ENCODE measurements around the gene KAZN.

The KAZN gene

DNA sequence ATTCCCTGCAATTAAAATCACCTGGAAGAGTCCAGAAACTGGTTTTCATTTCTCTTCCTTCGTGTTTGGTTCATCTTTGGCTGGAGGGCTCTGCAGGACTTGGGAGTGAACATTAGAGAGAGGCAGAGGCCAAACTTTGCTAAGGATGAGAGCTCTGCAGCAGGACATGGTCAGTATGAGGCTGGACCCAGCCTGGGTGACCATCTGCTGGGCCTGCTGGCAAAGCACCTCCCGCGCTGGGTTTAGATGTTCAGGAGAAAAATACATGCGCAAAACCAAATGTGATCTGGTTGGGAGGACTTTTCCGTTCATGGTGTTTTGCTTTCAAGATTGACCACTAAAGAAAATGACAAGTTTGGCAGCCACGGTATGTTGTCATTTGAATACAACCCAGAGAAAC is 15.9 kb downstream of the KAZN start:
- TF ChIP-seq, protein P1, sequence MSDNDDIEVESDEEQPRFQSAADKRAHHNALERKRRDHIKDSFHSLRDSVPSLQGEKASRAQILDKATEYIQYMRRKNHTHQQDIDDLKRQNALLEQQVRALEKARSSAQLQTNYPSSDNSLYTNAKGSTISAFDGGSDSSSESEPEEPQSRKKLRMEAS (IDR thresholded peaks at IDR 0.05): no peak
- TF ChIP-seq TAF1 (IDR thresholded peaks at IDR 0.05; ENCODE audit: low read depth) (no peak), TEAD4 (IDR thresholded peaks at IDR 0.05) (no peak), RAD21 (IDR thresholded peaks at IDR 0.05; ENCODE audit: low read depth) (no peak), USF1 (IDR thresholded peaks at IDR 0.05) (no peak), TCF12 (IDR thresholded peaks at IDR 0.05; ENCODE audit: low read depth) (no peak), NFIC (IDR thresholded peaks at IDR 0.05) (no peak), EP300 (IDR thresholded peaks at IDR 0.05; ENCODE audit: borderline replicate concordance) (no peak), EGR1 (IDR thresholded peaks at IDR 0.05) (no peak), FOXM1 (IDR thresholded peaks at IDR 0.05; ENCODE audit: borderline replicate concordance, low read depth) (no peak), YY1 (IDR thresholded peaks at IDR 0.05; ENCODE audit: low read depth) (no peak)

GRCh38 chr1:14615549-14616218 is 17.2 kb downstream of the KAZN start:
- TF ChIP-seq TEAD4 (IDR thresholded peaks at IDR 0.05): no peak
- TF ChIP-seq RAD21 (IDR thresholded peaks at IDR 0.05; ENCODE audit: low read depth): no peak

- TF ChIP-seq ZBTB7A (IDR thresholded peaks at IDR 0.05; ENCODE audit: low read depth): no peak
- TF ChIP-seq FOXM1 (IDR thresholded peaks at IDR 0.05; ENCODE audit: borderline replicate concordance, low read depth): no peak
- TF ChIP-seq TEAD4 (IDR thresholded peaks at IDR 0.05): no peak
- no peak for TF ChIP-seq CEBPB (IDR thresholded peaks at IDR 0.05)
- no peak for TF ChIP-seq USF1 (IDR thresholded peaks at IDR 0.05)
- TF ChIP-seq, protein P1 (IDR thresholded peaks at IDR 0.05): no peak
- no peak for TF ChIP-seq TCF12 (IDR thresholded peaks at IDR 0.05; ENCODE audit: low read depth)
- TF ChIP-seq REST (IDR thresholded peaks at IDR 0.05; ENCODE audit: low read depth): no peak
- TF ChIP-seq EGR1 (IDR thresholded peaks at IDR 0.05): no peak
These were observed 18.3 kb downstream of the KAZN start for GRCh38 chr1:14616632-14617396.

- TF ChIP-seq TAF1 (IDR thresholded peaks at IDR 0.05; ENCODE audit: low read depth): no peak
- no peak for TF ChIP-seq CREB1 (IDR thresholded peaks at IDR 0.05; ENCODE audit: low read depth)
- no peak for TF ChIP-seq RAD21 (IDR thresholded peaks at IDR 0.05; ENCODE audit: low read depth)
- TF ChIP-seq ZBTB7A (IDR thresholded peaks at IDR 0.05; ENCODE audit: low read depth): no peak
- TF ChIP-seq NFIC (IDR thresholded peaks at IDR 0.05): no peak
- no peak for TF ChIP-seq TEAD4 (IDR thresholded peaks at IDR 0.05)
- no peak for TF ChIP-seq EGR1 (IDR thresholded peaks at IDR 0.05)
These were observed 19.3 kb downstream of the KAZN start for GRCh38 chr1:14617791-14618190.

DNA sequence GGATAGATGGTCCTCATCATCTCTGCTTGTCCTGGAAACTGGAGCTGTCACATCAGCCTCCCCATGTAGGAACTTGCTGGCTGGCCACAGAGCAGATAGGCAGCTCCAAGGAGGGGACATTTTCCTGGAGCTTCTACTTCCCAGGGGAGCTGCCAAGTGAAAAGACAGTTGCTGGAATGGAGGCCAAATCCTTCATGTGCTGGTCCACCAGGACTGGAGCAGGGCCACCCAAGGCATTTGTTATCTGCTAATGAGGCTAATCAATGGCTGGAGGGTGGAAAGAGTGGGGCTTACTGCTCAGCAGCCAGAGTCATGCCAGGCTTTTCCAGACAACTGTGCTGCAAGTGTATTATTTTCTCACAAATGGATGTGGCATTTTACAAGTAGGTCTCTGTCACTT is 22.5 kb downstream of the KAZN start:
- TF ChIP-seq TCF12 (IDR thresholded peaks at IDR 0.05; ENCODE audit: low read depth): no peak
- TF ChIP-seq EGR1 (IDR thresholded peaks at IDR 0.05): no peak
- TF ChIP-seq ZBTB7A (IDR thresholded peaks at IDR 0.05; ENCODE audit: low read depth): no peak
- TF ChIP-seq RAD21 (IDR thresholded peaks at IDR 0.05; ENCODE audit: low read depth): no peak
- TF ChIP-seq EP300 (IDR thresholded peaks at IDR 0.05; ENCODE audit: borderline replicate concordance): no peak
- TF ChIP-seq CREB1 (IDR thresholded peaks at IDR 0.05; ENCODE audit: low read depth): no peak
- TF ChIP-seq, protein P1 (IDR thresholded peaks at IDR 0.05): no peak
- TF ChIP-seq USF1 (IDR thresholded peaks at IDR 0.05): no peak
- TF ChIP-seq FOXM1 (IDR thresholded peaks at IDR 0.05; ENCODE audit: borderline replicate concordance, low read depth): no peak
- no peak for TF ChIP-seq NFIC (IDR thresholded peaks at IDR 0.05)
- TF ChIP-seq CEBPB (IDR thresholded peaks at IDR 0.05): no peak
- TF ChIP-seq TEAD4 (IDR thresholded peaks at IDR 0.05): no peak
- no peak for TF ChIP-seq YY1 (IDR thresholded peaks at IDR 0.05; ENCODE audit: low read depth)

DNA sequence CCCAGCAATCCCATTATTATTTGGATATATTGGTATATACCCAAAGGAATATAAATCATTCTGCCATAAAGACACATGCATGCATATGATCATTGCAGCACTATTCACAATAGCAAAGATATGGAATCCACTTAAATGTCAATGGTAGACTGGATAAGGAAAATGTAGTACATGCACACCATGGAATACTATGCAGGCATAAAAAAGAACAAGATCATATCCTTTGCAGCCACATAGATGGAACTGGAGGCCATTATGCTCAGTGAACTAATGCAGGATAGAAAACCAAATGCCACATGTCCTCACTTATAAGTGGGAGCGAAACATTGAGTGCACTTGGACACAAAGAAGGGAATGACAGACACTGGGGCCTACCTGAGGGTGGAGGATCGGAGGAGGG is 24.6 kb downstream of the KAZN start:
- TF ChIP-seq FOXM1 (IDR thresholded peaks at IDR 0.05; ENCODE audit: borderline replicate concordance, low read depth): no peak
- no peak for TF ChIP-seq REST (IDR thresholded peaks at IDR 0.05; ENCODE audit: low read depth)
- TF ChIP-seq EP300 (IDR thresholded peaks at IDR 0.05; ENCODE audit: borderline replicate concordance): no peak
- no peak for TF ChIP-seq ZBTB7A (IDR thresholded peaks at IDR 0.05; ENCODE audit: low read depth)
- TF ChIP-seq TEAD4 (IDR thresholded peaks at IDR 0.05): no peak
- TF ChIP-seq RAD21 (IDR thresholded peaks at IDR 0.05; ENCODE audit: low read depth): no peak
- TF ChIP-seq, protein P1 (IDR thresholded peaks at IDR 0.05): no peak
- no peak for TF ChIP-seq USF1 (IDR thresholded peaks at IDR 0.05)
- TF ChIP-seq YY1 (IDR thresholded peaks at IDR 0.05; ENCODE audit: low read depth): no peak
- TF ChIP-seq CEBPB (IDR thresholded peaks at IDR 0.05): no peak
- TF ChIP-seq CREB1 (IDR thresholded peaks at IDR 0.05; ENCODE audit: low read depth): no peak
- TF ChIP-seq TAF1 (IDR thresholded peaks at IDR 0.05; ENCODE audit: low read depth): no peak
- no peak for TF ChIP-seq TCF12 (IDR thresholded peaks at IDR 0.05; ENCODE audit: low read depth)
